K562 (cell line): ENCODE results near the gene PTP4A2. TPM values are rescaled to one million over a fixed set of nuclear protein-coding genes. Genes with fewer than 3 reads are reported as not detected.

Source experiments
- ARID3A ChIP-seq: IDR thresholded peaks from 2 replicates; pipeline ENCODE4 v1.6.1; 2012; ENCODE audit warnings: low read depth, low read length, improper control_type of control experiment, borderline replicate concordance
- FOXM1 ChIP-seq, 2 experiments: fragments of 450-650 bp in 1 of 2; sonication (generic) in 1 of 2; formaldehyde crosslinking in 1 of 2; IDR thresholded peaks; 2 replicates each; pipeline versions ENCODE4 v1.6.1 to v1.9.0; 2017 to 2022; ENCODE audit warnings: low read depth in 2 of 2, mild to moderate bottlenecking in 2 of 2, missing genetic modification reagents in 1 of 2, moderate library complexity in 1 of 2
- HINFP ChIP-seq: fragments of 450-650 bp; conservative IDR thresholded peaks from 2 replicates; pipeline ENCODE4 v1.6.1; 2016; ENCODE audit warnings: missing genetic modification characterization, low read depth, mild to moderate bottlenecking, control low read depth, missing compliant biosample characterization
- KLF13 ChIP-seq: fragments of 450-650 bp; IDR thresholded peaks from 2 replicates; pipeline ENCODE4 v1.6.1; 2016; ENCODE audit warnings: missing genetic modification characterization, low read depth, mild to moderate bottlenecking, missing compliant biosample characterization, moderate library complexity, borderline replicate concordance
- MAZ ChIP-seq, 2 experiments: fragments of 450-650 bp in 1 of 2; sonication (generic) in 1 of 2; formaldehyde crosslinking; IDR thresholded peaks in 1 of 2; conservative IDR thresholded peaks in 1 of 2; 2 replicates each; pipeline versions ENCODE4 v1.4.0 to v1.5.0; 2020; ENCODE audit warnings: mild to moderate bottlenecking in 1 of 2, missing genetic modification reagents in 1 of 2
- MYBL2 ChIP-seq, 2 experiments: fragments of 450-650 bp in 1 of 2; sonication (generic) in 1 of 2; formaldehyde crosslinking in 1 of 2; IDR thresholded peaks; 2 replicates each; pipeline versions ENCODE4 v1.6.1 to v1.8.1; 2017 to 2022; ENCODE audit warnings: borderline replicate concordance in 1 of 2, inconsistent platforms in 1 of 2, low read depth in 1 of 2, mild to moderate bottlenecking in 1 of 2, missing genetic modification reagents in 1 of 2, moderate library complexity in 1 of 2
- POU5F1 ChIP-seq: fragments of 150-350 bp; IDR thresholded peaks from 2 replicates; pipeline ENCODE4 v1.6.1; 2014; ENCODE audit warnings: borderline replicate concordance, low read length, low read depth, mild to moderate bottlenecking; ENCODE audit not compliant: partially characterized antibody
- REST ChIP-seq, 2 experiments: fragments of 450-650 bp; formaldehyde crosslinking in 1 of 2; IDR thresholded peaks; 2 replicates each; pipeline versions ENCODE4 v1.4.0 to v1.6.1; 2014 to 2020; ENCODE audit warnings: mild to moderate bottlenecking in 2 of 2, borderline replicate concordance in 1 of 2, low read depth in 1 of 2
- SAFB2 ChIP-seq: fragments of 200-400 bp; formaldehyde crosslinking; IDR thresholded peaks from 2 replicates; pipeline ENCODE4 v1.6.1; 2018; ENCODE audit warnings: borderline replicate concordance, low read length, low read depth, moderate library complexity; ENCODE audit not compliant: severe bottlenecking
- SMARCE1 ChIP-seq: fragments of 450-650 bp; IDR thresholded peaks from 2 replicates; pipeline ENCODE4 v1.7.1; 2016; ENCODE audit warnings: mild to moderate bottlenecking
- SREBF2 ChIP-seq: sonication (generic); formaldehyde crosslinking; IDR thresholded peaks from 2 replicates; pipeline ENCODE4 v1.4.0; 2020; ENCODE audit warnings: mild to moderate bottlenecking, missing genetic modification reagents
- ZNF589 ChIP-seq: fragments of 200-800 bp; sonication (Bioruptor generic); IDR thresholded peaks from 2 replicates; pipeline ENCODE4 v1.6.1; 2016; ENCODE audit warnings: low read depth, missing genetic modification characterization, missing compliant biosample characterization
- polyA plus RNA-seq, 8 experiments: library from polyadenylated mRNA; depleted of rRNA in 4 of 8; stranded (reverse) in 5 of 8; unstranded in 3 of 8; fragments of >200 nt; fragmentation: Nextera tagmentation in 2 of 8; fragmentation: Illumina TruSeq in 1 of 8; extraction: Ambion mirVana in 2 of 8; extraction: Trizol in 1 of 8; gene quantifications; 2 replicates each; pipeline versions ENCODE4 v1.2.1 to v1.2.3, GENCODE V29; 2011 to 2014; ENCODE audit warnings: inconsistent platforms in 1 of 8, missing spikeins in 1 of 8
- total RNA-seq, 7 experiments: library from RNA; depleted of rRNA in 6 of 7; stranded (reverse); fragments of >200 nt in 6 of 7; fragmentation: Illumina TruSeq in 2 of 7; extraction: Trizol in 2 of 7; gene quantifications; 2 replicates each; pipeline versions ENCODE4 v1.2.1 to v1.2.3, GENCODE V29; 2011 to 2021; ENCODE audit warnings: low replicate concordance in 1 of 7

The PTP4A2 gene
- total and polyA plus RNA-seq, 9 of the 15 experiments (the other 6 are each of a cell fraction or from before 2014, with no cell fraction given), result 197 to 870 (median 480) TPM

GRCh38 chr1:31939484-31940329 lies 1.5 kb upstream of the PTP4A2 start (continued):
- TF ChIP-seq ARID3A, result peak; percentile 72; the same call in 1 of the 2 replicates
- no peak for TF ChIP-seq SREBF2 (CRISPR knock-in tag)
- 0 out of 2 replicates have a peak, but pooled peaks have one; percentile 24 for TF ChIP-seq FOXM1 (IDR thresholded peaks at IDR 0.05; ENCODE audit: low read depth)
- peak; percentile 50; the same call in 1 of the 2 replicates for TF ChIP-seq FOXM1 (CRISPR knock-in tag; IDR thresholded peaks at IDR 0.05; ENCODE audit: low read depth)
- TF ChIP-seq POU5F1, result no peak
- TF ChIP-seq REST (IDR thresholded peaks at IDR 0.05; ENCODE audit: borderline replicate concordance), result peak; percentile 90
- TF ChIP-seq REST (CRISPR knock-in tag; IDR thresholded peaks at IDR 0.05; ENCODE audit: low read depth), result no peak
- no peak for TF ChIP-seq MYBL2 (IDR thresholded peaks at IDR 0.05; ENCODE audit: low read depth)
- no peak for TF ChIP-seq MYBL2 (CRISPR knock-in tag; IDR thresholded peaks at IDR 0.05; ENCODE audit: borderline replicate concordance)
- peak; percentile 87 to 91 for TF ChIP-seq MAZ (CRISPR knock-in tag; conservative IDR thresholded peaks at IDR 0.05 in 1 of 2, IDR thresholded peaks at IDR 0.05 in 1 of 2)
- TF ChIP-seq SAFB2, result no peak
- TF ChIP-seq HINFP (tag), result no peak
- TF ChIP-seq KLF13 (tag), result 0 out of 2 replicates have a peak, but pooled peaks have one; percentile 10
- peak; percentile 78; the same call in 1 of the 2 replicates for TF ChIP-seq ZNF589 (CRISPR knock-in tag)
- peak; percentile 56; the same call in 1 of the 2 replicates for TF ChIP-seq SMARCE1
